NCI-H2227 (cell line): ENCODE measurements around the gene SHANK3.

ENCODE experiments used
- DNase-seq: peaks from one replicate; lab custom pipeline; 2025; ENCODE audit not compliant: unreplicated experiment; lab: John Stamatoyannopoulos, UW

Gene SHANK3

DNA sequence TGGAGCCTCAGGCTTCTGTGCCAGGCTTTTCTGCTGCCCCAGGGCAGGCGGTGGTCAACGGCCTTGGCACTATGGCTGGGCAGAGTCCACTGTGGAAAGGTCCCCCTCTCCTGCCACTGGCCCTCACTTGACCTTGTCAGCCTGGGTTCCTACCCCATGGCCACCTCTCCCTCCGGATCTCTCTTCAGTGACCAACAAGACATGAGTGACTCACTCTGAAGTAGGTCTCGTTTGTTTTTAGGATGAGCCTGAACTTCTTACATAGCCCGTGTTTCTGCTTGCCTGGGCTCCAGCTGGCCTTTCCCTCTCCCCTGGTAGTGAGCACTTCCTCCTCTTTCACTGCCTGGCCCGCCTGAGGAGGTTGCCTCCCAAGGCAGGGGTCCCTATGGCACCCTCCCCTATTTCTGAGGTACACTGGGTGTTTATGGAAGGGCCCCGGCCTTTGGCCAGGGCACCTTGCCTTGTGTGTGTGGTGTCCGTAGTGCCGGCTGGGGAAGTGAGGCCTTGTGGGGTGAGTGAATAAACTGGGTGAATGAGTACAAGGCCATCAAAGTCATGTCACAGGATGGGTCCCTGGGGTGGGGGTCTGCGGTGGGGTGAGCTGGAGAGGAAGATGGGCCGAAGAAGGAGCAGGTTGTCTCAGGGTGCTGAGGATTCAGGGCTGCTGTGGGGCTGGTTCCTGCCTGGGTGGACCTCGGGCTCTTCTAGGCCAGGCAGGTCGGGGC is 5.0 kb downstream of the SHANK3 start:
- no peak for DNase-seq

DNA sequence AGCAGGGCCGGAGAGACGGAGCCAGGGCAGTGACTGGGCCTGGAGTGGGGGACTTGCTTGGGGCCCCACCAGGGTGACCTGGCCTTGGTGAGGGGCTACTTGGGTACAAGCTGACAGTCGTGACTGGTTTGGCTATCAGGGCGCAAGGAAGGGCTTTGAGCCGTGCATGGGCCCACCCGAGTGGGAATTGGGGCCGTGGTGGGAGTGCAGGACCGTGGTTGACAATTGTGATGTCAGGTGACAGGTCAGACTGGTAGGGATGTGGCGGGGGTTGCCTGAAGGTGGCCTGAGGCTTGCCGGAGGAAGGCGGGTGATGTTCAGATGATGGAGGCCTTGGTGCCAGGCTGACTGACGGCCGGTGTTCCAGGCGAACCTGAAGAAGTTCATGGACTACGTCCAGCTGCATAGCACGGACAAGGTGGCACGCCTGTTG is 5.6 kb downstream of the SHANK3 start:
- DNase-seq: no peak

DNA sequence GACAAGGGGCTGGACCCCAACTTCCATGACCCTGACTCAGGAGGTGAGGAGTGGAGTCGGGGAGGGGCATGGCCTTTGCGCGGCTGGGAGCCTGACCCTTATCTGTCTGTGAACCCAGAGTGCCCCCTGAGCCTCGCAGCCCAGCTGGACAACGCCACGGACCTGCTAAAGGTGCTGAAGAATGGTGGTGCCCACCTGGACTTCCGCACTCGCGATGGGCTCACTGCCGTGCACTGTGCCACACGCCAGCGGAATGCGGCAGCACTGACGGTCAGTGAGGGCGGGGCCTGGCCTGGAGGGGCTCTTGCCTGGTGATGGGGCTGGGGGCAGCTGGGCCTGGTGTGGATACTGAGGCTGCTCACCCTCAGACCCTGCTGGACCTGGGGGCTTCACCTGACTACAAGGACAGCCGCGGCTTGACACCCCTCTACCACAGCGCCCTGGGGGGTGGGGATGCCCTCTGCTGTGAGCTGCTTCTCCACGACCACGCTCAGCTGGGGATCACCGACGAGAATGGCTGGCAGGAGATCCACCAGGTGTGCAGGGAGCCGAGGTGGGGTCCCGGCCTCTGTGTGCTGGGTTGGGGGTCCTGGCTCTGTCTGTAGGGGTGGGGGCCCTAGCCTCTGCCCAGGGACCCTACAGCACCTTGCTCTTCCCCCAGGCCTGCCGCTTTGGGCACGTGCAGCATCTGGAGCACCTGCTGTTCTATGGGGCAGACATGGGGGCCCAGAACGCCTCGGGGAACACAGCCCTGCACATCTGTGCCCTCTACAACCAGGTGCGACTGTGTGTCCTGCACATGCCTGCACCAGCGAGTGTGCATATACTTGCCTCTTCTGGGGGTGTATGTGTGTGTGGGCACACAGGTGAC is 6.3 kb downstream of the SHANK3 start:
- DNase-seq: no peak

DNA sequence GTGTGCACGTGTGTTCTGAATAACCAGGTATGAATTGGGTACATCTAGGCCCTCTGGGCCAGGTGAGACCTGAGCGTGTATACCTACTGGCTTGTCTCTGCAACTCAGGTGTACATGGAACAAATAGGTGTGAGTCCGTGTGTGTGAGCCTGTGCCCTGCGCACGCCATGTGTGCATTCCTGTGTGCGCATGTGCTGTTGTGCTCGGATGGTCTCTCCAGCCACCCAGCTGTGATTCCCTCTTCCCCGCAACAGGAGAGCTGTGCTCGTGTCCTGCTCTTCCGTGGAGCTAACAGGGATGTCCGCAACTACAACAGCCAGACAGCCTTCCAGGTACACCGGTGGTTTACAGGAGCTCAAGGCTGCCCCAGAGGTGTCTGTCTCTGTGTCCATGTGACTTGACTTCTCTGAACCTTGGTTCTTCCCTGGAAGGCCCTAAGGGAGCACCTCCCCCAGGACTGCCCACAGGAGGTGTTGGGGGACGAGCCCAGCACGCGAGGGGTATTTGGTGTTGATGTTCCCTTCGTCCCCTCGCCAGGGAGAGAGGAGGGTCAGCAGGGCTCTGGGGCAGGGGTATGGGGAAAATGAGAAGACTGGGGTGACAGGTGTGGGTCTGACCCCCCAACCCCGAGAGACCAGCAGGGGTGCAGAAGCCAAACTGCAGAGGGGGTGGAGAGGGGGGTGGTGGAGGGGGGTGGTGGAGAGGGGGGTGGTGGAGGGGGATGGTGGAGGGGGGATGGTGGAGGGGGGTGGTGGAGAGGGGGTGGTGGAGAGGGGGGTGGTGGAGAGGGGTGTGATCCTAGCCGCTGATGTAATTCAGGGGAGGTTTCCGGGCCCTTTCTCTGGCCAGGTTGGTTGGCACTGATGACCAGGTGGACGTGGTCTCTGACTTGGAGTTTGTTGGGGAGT is 10.7 kb downstream of the SHANK3 start:
- no peak for DNase-seq

DNA sequence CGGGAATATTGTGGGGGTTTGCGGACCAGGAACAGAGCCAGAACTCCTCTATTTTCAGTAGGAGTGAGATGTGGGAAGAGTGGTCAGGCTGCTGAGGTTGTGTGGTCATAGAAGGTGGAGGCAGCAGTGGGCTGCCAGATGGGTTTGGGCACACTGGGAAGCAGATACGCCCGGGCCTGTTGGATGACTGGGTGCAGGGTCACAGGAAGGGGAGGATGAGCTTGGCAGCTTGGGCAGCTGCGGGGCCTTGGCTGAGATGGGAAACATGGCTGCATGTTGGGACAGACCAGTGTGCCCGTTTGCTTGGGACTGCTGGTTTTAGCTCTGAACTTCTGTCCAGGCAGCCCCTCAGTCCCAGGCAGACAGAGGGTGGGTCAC is 11.4 kb downstream of the SHANK3 start:
- DNase-seq: no peak

DNA sequence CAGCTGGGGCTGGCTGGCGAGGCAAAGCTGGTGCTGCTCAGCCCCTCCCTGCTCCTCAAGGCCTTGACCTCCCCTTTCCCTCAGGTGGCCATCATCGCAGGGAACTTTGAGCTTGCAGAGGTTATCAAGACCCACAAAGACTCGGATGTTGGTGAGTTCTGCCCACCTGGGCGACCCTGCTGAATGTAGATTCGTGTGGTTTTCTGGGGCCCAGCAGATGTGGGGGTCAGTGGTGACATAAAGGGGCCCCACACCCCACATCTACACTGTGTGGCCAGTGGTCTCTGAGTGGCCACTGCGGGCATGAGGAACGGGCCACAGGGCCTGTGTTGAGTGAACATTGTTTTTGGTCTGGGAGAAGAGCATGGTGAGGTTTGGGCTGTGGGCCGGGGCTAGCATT is 11.9 kb downstream of the SHANK3 start:
- DNase-seq: no peak

DNA sequence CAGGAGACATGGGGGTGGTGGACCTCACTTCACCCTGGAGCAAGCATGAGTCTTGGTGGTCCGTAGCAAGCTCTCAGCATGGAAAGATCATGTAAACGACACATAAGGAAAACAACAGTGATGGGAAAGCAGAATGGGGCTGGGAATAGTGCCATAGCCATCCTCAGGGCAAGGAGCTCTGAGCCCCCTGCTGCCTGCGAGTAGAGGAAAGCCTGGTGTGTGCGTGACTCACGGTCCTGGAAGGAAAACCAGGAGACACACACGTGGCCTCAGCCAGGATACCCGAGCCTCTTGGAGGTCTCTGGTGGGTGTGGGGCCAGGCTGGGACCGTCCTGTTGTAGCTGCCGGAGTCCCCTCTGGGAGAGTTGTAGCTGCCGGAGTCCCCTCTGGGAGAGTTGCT is 12.4 kb downstream of the SHANK3 start:
- DNase-seq: no peak

DNA sequence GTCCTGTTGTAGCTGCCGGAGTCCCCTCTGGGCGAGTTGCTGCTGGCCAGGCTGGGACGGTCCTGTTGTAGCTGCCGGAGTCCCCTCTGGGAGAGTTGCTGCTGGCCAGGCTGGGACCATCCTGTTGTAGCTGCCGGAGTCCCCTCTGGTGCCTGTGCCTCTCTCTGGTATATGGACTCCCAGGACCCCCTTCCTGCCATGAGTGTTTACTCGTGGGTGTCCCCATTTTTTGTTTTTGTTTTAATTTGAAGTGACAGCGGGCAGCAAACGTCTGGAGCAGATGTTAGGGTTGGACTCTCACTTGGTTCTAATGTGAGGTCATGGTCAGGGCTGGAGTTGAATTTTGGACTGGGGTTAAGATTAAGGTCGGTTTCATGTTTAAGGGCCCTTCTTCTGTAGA is 14.2 kb downstream of the SHANK3 start:
- no peak for DNase-seq

DNA sequence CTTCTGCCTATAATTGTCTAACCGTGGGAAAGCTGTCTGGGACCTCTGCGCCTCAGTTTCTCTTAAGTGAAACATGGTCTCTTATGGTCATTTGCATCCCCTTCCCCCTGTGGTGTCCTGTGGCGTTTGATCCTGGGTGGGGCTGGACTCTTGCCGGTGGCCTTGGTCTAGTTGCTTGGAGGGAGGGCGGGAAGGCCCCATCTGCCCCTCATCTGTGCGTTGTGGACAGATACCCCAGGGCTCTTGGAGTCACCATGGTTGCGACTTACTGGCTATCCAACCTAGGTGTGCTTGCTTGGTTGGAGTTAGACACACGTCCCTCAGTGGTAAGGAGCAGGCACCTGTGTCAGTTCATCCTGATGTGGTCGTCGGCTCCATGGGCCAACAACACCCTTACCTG is 15.2 kb downstream of the SHANK3 start:
- DNase-seq: no peak

DNA sequence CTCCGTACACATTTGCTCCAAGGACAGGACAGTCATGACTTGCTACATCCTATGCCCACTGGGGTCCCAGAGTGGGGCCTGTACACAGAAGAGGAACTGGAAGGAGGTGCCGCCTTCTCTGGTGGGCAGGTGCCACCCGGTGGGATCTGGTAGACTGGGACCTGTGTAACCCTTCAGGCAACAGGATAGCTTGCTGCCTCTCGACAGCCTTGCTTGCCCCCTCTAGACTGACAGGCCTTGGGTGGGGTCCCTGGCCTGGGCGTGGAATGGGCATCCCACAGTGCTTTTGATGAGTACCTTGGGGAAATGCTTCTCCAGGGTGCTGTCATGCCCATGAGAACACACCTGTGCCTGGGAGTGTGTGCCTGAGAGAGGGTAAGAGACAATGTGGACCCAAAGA is 15.8 kb downstream of the SHANK3 start:
- no peak for DNase-seq

DNA sequence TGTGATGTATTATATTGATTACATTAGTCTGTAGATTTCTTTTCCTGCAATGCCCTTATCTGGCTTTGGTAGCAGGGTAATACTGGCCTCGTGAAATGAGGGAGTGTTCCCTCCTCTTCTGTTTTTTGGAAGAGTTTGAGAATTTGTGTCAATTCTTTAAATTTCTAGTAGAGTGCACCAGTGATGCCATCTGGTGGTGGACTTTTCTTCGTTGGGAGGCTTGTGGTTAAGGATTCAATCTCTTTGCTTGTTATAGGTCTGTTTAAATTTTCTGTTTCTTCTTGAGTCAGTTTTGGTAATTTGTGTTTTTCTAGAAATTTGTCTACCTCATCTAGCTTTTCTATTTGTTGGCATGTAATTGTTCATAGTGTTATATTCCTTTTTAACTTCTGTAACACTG is 18.9 kb downstream of the SHANK3 start:
- peak; percentile 5 for DNase-seq

DNA sequence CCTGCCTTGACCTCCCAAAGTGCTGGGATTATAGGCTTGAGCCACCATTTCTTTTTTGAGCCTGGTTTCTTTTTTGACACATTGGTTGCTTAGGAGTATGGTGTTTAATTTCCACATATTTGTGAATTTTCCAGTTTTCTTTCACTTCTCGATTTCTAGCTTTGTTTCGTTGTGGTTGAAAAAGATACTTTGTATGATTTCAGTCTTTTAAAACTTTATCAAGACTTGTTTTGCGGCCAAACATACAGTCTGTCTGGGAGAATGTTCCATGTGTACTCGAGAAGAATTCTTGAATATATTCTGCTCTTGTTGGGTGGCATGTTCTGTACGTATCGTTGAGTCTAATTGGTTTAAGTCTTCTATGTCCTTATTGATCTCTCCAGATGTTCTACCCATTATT is 20.8 kb downstream of the SHANK3 start:
- DNase-seq: no peak

DNA sequence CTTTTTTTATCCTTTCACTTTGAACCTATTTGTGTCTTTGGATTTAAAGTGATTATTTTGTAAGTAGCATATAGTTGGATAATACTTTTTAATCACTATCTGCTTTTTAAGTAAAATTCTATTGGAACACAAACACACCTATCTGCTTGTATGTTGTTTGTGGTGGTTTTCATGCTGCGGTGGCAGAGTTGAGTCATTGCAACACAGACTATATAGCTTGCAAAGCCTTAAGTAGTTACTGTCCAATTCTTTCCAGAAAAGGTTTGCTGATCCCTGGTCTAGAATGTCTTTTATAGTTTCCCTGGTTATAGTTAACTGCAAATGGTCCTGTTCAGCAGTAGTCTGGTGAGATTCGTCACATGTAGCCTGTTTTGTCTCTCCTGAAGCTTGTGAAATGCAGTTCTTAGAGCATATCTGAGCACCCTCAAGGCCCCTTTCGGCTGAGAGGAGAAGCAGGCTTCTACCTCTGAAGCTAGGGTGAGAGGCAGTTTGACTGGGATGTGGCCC is 21.5 kb downstream of the SHANK3 start:
- DNase-seq: no peak

DNA sequence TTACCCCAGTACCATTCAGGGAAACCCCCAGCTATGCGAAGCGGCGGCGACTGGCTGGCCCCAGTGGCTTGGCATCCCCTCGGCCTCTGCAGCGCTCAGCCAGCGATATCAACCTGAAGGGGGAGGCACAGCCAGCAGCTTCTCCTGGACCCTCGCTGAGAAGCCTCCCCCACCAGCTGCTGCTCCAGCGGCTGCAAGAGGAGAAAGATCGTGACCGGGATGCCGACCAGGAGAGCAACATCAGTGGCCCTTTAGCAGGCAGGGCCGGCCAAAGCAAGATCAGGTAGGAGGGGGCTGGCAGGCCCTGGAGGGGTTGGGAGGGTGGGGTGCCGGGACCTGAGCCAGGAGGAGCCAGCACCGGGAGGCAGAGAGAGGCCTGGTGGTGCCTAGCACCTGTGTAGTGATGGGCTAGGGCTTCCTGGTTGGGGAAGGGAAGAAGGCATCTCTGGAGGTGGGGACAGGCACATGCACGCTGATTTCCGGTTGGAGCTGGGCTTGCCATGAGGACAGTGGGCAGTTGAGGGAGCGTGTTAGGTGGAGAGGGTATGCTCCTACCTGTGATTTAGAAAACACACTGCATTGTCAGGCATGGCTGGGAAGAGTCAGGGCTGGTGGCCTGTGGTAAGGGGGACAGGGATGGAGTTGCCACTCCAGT is 22.3 kb downstream of the SHANK3 start:
- DNase-seq: no peak

DNA sequence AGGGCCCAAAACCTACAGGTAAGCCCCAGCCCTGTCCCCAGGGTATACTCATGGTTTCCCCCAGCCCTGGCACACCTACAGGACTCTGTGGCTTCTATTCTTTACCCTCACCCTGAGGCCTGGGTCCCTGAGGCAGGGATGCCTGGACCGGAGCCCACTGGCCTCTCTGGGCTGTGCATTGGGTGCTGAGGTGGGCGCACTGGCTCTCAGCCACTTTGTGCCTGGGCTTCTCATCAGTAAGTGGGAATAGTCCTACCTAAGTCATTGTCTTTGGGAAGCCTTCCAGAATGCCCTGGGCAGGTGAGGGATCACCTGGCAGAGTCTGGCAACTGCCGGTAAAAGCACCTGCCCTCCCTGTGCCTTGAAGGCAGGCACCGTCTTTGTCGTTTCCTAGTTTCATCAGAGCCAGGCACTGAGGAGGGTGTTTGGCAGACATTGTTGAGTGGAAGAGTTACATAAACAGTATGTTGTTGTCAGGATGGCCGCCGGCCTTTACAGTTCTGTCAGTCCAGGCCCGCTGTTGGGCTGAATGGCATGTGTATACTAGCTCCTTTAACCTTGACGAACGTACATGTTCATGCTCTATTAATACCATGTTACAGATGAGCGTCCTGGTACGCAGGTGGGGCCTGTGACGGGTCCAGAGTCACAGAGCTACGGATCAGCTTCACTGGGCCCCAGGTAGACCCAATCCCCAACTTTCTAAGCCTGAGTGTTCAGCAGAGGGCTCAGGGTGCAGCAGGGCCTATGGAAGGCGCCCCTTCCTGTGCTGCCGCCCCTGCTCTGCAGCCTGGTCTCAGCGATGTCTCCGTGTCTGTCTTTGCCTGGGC is 23.0 kb downstream of the SHANK3 start:
- DNase-seq: no peak

DNA sequence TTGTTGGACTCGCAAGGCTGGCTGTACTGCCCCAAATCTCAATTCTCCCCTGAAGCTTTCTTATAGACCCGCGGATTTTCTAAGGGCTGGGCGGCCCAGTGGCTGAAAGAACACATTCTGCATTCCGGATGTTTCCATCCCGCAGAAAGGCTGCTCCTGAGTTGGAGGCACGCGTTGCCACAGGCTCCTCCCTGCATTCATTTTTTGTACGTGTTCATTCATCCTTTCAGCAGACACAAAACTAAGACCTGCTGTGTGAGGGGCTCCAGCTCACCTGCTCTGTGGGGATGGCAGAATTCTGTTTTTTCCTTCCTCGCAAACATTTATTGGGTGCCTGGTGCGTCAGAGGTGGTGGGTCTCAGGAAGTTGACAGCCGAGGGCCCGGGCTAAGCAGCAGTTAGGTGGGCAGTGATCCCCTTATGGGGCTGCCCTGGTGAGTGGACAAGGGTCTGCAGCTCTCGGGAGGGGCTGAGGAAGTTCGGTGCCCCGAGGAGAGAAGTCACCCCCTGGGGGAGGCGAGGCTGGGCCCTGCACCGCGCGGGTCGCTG is 23.7 kb downstream of the SHANK3 start:
- DNase-seq: no peak

DNA sequence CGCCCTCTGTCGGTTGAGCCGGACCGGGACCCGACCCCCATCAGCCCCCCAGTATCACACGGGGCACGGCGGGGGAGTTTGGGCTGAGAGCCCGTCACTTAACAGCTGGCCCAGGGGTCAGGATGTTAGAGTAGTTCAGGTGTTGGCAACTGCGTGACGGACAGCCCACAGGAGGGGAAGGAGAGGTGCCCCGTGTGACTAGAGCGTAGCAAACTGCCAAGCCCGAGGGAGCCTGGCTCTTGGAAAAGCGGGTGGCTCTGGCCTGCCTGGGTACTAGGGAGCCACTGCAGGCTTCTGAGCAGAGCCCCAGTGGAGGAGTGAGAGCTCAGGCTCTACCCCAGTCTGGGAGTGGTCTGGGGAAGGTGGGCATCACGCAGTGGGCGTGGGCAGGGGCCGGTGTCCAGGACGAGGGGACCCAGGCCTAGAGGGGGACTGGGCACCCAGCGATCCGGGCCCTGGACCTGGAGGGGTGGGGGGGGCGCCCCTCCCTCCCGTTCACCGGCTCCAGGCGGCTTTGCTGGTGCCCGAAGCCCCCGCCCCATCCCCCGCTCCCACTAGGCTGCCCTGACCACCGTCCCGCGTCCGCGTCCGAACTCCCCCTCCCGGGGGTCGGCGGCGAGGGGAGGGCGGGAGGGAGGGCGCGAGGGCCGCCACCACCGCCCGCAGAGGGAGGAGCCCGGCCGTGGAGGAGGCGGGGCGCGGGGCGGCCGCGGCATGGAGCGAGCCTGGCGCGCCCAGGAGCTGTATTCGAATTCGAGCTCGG is 24.4 kb downstream of the SHANK3 start:
- peak; percentile 45 for DNase-seq

DNA sequence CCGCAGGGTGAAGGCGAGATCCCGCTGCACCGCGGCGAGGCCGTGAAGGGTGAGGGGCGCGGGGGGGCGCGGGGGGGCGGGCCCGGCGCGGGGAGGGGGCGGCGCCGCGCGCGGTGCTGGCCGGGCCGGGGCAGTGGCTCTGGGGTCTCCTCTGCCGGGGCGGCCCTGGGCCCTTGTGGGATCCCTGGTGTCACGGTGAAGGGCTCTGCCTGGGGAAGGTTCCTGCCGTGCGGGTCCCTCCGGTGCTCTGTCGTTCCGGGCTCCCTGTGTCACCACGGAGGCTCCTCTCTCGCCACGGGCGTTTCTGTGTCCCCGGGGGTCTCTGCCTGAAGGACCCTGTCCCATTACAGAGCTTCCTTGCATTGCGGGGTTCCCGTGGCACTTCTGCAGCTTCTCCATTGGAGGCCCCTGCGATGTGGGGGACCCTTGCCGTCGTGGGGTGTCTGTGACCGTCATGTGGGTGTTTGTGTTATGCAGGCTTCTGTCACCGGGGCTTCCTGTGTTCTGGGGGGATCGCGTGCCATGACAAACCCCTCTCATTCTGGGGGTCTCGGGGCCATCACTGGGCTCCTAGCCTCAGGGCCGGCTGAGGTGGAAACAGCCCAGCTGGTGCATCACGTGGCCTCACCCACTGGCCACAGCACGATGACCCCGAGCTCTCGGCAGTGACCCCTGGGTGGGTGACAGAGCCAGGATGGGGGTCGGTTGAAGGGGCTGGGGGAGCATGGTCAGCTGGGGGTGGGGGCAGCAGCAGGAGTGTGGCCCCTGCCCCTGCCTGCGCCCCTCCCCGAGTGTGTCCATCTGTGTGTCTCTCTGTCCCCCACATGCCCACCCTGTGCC is 25.3 kb downstream of the SHANK3 start:
- no peak for DNase-seq
